T-helper 1 cell (primary cell): ENCODE results near the gene PSMD13.

Experiments
- DNase-seq, 5 donors: peaks; one replicate each; pipeline ENCODE4 v3.0.0-alpha.2; 2012 to 2020

Gene PSMD13

GRCh38 chr11:204587-205109 is 32.1 kb upstream of the PSMD13 start:
- DNase-seq: no peak

- DNase-seq: no peak
Measured at GRCh38 chr11:205221-206001, 31.4 kb upstream of the PSMD13 start.

- DNase-seq: no peak
Measured at GRCh38 chr11:206002-206384, 30.8 kb upstream of the PSMD13 start.

GRCh38 chr11:206526-207207 is 30.1 kb upstream of the PSMD13 start:
- peak in 2 of 5 donors; percentile 22 for DNase-seq

GRCh38 chr11:207208-207862 is 29.4 kb upstream of the PSMD13 start, which contains the start of the genes BET1L and RIC8A:
BET1L (minus strand) TSS chr11:207399; CDS start chr11:207321, 78 bp downstream.
RIC8A (plus strand) TSS chr11:207708; CDS start chr11:208855, 1,147 bp downstream.
- DNase-seq: peak; percentile 97 to 100 (median 98)

- DNase-seq: peak in 1 of 5 donors; percentile 28
Measured at GRCh38 chr11:207863-208180, 29.0 kb upstream of the PSMD13 start.

GRCh38 chr11:208181-208916 is 28.4 kb upstream of the PSMD13 start:
- peak; percentile 71 to 86 (median 75) for DNase-seq

- no peak for DNase-seq
Measured at GRCh38 chr11:208917-209260, 27.9 kb upstream of the PSMD13 start.

- DNase-seq: no peak
Measured at GRCh38 chr11:209275-210121, 27.3 kb upstream of the PSMD13 start.

GRCh38 chr11:210122-210802 is 26.5 kb upstream of the PSMD13 start:
- DNase-seq: no peak

- DNase-seq: no peak
Measured at GRCh38 chr11:210803-211180, 26.0 kb upstream of the PSMD13 start.

GRCh38 chr11:211295-211694 is 25.5 kb upstream of the PSMD13 start:
- DNase-seq: no peak

- DNase-seq: no peak
Measured at GRCh38 chr11:211741-212140, 25.0 kb upstream of the PSMD13 start.

GRCh38 chr11:212150-213100 is 24.4 kb upstream of the PSMD13 start:
- DNase-seq: no peak

- DNase-seq: no peak
Measured at GRCh38 chr11:213111-213510, 23.7 kb upstream of the PSMD13 start.

GRCh38 chr11:214083-214482 is 22.7 kb upstream of the PSMD13 start:
- DNase-seq: no peak

- no peak for DNase-seq
Measured at GRCh38 chr11:215581-216037, 21.2 kb upstream of the PSMD13 start.

- no peak for DNase-seq
Measured at GRCh38 chr11:216081-216974, 20.4 kb upstream of the PSMD13 start.

- DNase-seq: no peak
Measured at GRCh38 chr11:217704-218103, 19.1 kb upstream of the PSMD13 start.
